Nucleus accumbens (tissue), 56 donors: Measurements from ENCODE around the gene PPP1R16B.
"Not testable (repeated sequence)": the region's sequence is repeated elsewhere in the genome, so short reads cannot be mapped to it uniquely, and the experiment has no call there.

Experiments used
- DNase-seq, 56 donors: peaks; one replicate each; lab custom pipeline; 2025; lab: John Stamatoyannopoulos, UW

Gene PPP1R16B

DNA sequence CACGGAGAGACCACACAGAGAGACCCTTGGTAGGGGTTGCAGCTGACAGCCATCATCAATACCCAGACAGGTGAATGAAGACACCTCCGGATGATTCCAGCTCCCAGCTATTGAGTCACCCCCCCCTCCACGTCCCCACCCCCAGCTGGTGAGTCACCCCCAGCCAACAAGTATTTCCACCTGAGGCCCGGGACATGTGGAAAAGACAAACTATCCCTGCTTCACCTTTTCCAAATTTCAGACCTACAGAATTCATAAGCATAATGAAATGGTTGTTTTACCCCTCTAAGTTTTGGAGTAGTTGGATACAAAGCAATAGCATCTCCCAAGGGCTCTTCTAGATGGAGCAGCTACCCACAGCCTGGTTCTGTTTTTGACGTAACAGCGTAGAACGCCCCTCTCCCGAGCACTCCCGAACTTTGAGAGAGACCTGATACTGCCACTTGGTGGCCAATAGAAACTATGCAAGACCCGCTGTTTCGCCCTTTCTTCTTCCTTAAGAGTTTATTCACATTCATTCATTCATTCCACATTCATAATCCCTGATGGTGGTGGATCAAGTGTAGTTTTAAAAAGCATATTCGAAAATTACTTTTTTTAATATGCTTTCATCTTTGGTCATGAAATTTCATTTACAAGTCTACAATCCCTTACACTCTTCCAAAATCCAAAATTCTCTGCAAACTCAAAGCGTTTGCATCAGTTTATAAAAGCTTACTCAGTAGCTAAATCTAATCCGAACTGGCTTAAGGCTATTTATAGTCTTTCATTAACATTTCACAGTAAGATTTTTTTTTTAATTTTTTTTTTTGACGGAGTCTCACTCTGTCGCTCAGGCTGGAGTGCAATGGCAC lies 15.1 kb upstream of the PPP1R16B start:
- DNase-seq: peak in 10 of 56 donors; percentile 7 to 39 (median 16)

DNA sequence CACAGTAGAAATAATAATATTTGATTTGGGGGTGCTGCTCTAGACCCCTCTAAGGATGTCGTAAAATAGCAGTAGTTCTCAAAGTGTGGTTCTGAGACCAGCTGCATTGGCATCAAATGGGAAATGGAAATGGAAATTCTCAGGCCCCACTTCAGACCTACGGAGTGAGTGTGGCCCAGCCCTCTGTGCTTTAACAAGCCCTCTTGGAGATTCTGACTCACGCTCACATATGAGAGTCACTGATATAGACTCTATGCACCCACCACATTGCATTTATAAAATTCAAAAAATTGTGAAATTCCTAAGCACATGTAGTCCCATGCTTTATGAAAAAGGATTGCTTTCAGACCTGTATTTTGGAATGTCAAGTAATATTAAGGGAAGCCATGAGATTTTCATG lies 14.2 kb upstream of the PPP1R16B start:
- DNase-seq: no peak

DNA sequence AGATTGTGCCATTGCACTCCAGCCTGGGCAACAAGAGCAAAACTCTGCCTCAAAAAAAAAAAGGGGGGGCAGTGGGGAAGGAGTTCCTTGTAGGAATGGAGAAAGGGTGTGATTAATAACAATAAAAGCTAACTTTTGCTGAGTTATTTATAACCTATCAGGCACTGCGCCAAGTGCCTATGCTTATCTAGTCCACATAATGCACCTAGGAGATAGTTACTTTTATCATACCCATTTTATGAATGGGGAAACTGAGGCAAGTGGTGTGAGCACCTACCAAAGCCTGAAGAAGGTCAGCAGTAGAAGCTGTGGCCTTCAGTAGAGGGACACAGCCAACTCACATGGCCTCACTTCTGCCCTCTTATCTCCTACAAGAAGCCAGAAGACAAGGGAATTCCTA lies 13.6 kb upstream of the PPP1R16B start:
- no peak for DNase-seq

DNA sequence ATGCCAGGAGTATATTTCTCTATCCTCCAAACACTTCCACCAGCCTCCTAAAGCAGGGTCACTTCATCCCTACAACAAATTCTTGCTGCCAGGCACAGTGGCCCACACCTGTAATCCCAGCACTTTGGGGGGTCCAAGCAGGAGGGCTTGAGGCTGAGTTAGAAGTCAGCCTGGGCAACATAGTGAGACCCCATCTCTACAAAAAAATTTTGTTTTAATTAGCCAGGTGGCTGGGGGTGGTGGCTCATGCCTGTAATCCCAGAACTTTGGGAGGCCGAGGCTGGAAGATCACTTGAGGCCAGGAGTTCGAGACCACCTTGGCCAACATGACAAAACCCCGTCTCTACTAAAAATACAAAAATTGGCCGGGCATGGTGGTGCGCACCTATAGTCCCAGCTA lies 11.4 kb upstream of the PPP1R16B start:
- not testable (repeated sequence) for DNase-seq

DNA sequence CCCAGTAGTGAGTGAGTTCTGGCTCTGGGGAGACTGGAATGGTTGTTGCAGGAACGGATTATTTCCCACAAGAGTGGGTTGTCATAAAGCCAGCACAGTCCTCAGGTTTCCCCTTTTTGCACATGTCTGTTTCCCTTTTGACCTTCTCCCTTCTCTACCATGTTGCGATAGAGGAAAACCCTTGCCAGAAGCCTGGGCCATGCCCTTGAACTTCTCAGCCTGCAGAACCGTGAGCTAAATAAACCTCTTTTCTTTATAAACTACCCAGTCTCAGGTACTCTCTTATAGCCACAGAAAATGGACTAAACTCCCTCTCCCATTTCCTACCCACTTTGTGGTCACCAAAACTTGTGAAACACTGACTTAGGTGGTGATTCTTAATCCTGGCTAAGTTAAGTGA lies 7.2 kb upstream of the PPP1R16B start:
- DNase-seq: no peak

DNA sequence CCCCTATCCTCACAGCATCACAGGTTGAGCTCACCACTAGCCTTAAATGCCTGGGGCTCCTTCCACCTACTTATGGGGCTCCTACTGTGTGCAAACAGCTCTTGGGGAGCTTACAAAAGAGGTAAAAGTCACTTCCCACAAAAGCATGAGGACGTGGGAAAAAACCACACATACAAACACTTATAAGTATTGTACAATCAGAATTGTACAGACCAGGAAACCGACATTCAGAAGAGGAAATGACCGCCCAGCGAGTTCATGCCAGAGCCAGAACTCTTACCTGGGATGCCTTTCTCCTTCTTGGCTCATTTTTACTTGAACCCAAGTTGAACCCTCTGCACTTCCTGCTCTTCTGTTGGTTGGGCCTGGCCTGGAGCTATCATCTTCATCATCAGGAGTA lies 6.3 kb upstream of the PPP1R16B start:
- no peak for DNase-seq

DNA sequence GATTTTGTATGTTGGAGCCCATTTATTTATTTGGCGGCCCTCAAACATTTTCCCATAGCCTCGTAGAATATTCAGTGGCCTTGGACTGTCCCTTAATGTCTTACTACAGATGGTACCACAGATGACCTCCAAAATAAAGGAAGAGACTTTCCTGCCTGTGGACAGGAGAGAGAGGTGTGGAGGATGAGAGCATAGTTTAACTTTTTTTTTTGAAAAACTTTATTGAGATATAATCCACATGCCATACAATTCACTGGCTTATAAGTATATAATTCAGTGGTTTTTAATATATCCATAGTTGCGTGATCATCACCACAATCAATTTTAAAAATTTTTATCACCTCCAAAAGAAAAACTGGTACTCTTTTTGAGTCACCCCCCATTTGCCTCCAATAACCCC lies 4.6 kb upstream of the PPP1R16B start:
- DNase-seq: no peak

DNA sequence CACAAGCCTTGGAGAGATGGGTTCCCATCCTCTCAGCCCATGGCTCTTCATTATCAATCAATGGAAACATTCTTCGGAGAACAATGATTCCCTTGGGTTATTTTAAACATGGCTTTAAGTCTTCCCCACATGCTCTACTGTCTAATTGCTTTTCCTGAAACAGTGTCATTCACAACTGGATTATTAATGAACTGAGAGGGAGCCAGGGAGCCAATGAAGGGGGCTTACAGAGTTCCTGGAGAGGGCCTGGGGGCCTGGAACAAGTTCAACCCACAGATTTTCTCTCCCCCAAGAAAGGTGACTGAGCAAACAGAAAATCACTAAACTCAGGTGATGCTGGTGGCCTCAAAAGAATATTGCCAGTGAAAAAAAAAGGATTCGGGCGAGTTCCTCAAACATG lies 1.3 kb upstream of the PPP1R16B start:
- DNase-seq: no peak

DNA sequence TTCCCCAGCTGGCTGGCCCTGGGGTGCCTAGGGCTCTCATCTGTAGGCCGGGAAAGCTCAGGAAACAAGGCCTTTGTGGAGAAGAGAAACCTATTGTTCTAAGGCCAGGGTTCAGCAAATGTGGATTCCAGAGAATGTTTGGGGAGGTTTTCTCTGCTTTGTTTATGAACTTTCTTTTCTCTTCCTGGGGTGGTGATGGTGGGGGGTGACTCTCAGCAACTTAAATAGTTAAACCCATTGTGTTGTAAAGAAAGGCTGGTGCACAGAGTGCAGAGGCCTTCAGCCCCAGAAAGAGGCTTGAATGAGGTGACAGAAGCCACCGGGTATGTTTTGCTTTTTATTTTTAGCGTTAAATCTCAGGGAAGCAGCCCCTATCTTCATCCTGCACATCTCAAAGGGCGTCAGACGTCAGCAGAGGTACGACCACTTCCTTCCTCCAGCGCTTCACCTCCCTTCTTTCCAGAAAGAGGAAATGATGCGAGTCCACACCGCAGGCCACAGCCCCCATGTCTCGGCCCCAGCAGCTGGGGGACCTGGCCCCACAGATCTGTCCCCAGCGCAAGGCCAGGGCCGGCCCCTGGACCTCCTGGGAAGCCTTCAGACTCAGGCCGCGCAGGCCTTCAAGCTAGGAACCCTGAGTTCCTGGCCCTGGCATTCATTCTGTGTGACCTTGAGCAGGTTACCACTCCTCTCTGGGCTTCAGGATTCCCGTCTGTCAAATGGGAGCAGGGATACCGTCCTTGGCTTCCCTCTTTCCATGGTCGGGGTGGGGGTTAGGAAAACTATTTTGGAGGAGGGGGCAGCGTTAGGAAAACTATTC lies 605 bp upstream of the PPP1R16B start:
- DNase-seq: peak in 8 of 56 donors; percentile 6 to 45 (median 24)

DNA sequence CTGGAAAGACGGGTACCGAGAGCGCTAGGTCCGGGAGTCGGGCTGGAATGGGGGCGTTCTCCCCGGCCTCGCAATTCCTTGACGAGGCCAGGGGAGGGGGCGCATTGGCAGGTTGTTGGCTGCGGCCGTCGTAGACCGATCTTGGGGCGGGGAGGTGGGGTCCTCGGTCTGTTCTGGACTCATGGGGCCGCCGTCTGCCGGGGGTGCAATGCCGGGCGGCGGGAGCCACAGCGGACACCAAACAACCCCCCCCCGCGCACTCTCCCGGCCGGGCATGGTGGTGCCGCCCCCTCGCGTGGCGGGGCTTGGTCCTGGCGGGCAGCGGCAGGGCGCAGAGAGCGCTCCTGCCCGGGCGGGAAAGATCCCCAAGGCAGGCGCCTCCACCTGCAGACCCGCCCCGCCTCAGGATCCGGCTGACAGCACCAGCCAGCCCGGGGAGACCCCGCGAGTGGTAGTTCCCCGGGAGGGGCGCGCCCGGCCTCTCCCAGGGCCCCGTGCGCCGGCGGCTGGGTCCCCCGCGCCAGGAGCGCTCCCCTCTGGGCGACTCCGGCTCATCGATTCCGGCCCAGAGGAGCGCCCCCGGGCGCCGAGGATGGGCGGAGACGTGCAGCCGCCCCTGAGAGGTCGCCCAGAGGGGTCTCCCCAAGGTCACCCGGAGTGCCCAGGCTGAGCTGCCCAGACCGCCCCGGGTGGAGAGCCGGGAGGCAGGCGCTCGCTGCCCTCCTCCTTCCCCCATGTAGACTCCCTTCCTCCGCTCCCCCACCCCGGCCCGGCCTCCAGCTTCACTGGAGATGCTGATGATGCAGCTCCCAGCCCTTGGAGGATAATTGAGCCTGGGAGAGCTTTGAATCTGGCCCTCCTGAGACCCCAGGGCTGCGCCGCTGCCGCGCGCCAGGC lies 709 bp downstream of the PPP1R16B start:
- DNase-seq: peak in 29 of 56 donors; percentile 27 to 70 (median 53)

DNA sequence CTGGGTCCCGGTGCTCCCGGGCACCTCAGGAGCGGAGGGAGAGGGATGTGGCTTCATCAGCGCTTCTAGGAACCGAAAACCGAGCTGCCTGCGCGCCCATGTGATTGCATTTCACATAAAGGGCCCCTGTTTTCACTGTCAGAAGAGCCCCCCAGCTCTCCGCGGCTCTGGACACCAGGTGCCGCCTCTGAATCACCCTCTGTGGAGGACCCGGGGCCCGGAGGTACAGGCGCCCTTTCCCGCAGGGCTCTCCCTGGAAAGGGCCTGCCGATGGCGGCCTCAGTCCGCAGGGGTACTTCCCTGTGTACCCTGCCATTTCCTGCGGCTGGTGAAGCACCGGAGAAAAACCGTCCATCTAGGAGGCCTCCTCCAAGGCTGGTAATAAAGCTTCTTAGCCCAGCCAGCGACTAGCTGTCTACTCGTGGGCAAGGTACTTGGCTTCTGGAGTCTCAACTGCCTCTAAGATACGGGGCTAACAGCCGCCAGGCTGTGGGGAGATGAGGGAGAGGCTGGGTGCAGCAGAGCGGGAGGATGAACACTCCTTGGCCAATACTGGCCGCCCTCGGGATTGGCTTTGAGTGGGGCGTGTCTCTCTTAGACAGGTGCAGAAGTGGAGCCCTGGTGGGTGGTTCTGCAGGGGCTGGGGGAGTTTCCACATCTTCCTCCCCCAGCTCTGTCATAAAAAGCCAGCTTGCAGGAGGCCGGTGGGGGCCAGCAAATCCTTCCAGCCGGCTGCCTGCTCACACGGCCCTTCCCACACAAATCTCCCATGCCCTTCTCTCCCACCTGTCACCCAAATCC lies 1.6 kb downstream of the PPP1R16B start:
- DNase-seq: peak in 39 of 56 donors; percentile 22 to 67 (median 49)

DNA sequence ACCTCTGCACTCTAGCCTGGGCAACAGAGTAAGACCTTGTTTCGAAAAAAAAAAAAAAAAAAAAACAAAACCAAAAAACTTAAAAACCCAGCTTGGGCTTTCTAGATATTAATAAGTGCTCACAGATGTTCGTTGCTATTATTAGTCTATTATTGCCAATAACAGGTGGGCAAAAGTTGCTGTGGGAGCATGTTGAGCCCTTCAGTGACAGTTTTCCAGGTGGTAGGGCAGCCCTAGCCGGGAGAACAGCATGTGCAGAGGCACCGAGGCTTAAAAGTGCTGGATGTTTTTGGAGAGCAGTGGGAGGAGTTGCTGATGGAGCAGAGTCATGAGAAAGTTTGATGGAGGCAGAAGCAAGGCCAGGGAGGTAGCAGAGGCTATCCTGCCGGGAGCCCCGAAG lies 4.4 kb downstream of the PPP1R16B start:
- no peak for DNase-seq

DNA sequence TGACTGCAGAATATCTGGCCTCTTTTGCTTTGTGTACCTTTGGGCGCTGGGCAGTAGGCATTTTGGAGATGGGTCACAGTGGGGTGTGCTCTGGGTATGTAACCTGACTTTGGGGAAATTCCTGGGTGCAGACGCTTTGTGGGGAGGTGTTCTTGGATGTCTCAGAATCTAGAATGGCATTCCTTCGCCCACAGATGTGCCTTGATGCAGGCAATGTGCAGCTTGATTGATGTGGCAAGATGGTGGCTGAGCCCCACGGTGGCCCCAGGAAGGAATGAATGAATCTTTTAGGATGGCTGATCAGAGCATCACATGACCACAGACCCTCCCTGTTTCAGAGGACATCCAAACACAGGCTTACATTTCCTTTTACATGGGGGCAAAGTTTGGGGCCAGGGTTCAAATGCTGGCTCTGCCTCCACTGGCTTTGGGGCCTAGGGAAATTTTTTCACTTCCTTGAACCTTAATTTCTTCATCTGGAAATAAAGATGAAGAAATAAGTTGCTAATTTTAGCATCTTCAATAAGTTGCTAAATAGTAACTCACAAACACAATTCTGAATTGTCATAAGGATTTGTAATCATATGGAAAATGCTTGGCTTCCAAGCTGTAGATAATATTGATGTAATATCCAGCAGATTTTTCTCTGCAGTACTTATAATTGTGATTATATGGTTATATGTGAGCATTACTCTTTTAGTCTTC lies 5.6 kb downstream of the PPP1R16B start:
- no peak for DNase-seq

DNA sequence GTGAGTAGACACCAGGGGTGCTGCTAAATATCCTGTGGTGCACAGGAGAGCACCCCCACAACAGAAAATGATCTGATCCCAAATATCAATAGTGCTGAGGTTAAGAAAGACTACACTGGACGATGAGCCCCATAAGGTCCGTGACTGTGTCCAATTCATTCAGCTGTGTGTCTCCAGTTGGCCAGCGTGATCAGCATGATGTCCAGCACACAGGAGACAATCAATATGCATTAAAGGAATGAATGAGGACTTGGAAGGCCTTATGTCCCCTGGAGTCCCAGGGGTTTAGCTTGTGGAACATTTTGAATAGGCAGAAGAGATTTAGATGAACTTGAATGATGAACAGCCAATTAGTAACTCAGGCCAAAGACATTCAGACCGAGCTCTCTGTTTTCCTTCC lies 6.3 kb downstream of the PPP1R16B start:
- no peak for DNase-seq

DNA sequence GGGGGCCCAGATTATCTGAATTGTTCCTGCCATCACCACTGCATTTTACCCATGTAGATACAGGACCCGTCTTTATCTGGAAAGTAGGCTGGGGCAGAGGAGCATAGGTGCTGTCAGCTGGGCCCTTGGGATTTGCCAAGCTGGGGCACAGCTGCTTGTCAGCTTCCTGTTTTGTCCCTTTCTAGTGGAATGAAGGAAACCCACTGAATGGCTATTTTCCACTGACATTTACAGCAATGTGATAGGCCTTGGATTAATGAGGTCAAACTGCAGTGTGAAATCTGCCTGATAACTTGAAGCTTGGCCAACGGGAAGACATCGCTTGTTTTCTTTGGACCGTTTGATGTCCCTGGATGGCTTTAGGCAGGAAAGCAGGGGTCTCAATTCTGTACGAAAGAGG lies 6.7 kb downstream of the PPP1R16B start:
- DNase-seq: no peak

DNA sequence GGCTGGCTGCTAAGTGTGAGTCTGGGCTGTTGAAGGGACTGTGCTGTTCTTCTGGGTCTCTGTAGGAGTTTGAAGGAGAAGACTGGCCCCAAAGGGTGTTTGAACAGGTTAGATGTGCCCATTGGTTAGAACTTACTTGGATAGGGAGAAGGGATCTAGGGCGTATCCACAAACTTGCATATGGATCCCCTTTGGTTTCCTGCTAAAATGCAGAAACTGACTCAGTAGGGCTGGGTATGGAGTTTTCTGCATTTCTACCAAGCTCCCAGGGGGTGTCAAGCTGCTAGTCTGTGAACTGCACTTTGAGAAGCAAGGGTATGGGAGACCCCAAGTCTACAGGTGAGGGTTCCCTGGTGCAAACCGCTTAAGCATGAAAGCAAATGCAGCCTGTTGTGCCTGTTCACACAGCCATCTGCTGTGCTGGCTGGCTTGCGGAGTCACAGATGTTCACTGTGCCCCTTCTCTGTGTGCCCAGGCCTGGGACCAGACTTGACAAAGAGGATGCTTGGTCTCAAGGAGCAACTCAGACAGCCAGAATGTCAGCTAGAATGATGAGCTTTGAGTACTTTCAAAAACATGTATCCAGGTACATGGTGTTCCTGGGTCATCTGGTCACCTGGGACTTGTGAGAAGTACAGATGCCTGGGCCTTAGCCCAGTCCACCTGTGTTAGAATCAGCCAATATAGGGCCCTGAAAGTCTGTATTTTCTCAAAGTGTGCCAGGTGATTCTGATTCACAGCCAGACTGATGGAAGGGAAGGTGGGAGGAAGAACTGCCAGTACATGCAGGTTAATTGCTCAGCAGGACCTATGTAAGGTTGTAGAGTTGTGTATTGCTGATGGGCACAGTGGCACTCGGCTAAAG lies 7.4 kb downstream of the PPP1R16B start:
- no peak for DNase-seq

DNA sequence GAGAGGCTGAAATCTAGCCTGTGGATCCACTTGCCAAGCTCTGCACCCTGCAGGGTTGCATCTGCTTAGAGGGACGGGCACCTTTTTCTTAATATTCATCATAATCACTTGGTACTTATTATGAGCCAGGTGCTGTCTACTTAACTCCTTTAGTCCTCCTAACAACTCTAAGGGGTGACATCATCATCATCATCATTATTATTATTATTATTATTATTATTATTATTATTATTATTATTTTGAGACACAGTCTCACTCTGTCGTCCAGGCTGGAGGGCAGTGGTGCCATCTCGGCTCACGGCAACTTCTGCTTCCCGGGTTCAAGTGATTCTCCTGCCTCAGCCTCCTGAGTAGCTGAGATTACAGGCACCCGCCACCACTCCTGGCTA lies 8.1 kb downstream of the PPP1R16B start:
- DNase-seq: not testable (repeated sequence)

DNA sequence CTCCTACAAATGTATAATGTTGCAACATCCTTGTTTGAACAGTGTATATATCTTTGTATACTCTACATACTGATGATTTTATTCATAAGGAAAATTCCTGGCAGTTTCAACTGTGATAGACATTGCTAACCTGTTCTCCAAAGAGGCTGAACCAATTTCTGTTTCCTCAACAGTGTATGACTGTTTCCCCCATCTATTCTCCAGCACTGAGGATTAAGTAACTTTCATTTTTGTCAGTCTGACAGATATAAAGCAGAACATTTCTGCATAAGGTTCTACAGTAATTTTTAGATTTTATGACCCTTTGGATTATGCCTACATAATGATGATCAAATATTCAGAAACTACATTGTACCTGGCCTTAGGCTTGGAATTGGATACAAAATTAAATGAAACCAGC lies 9.9 kb downstream of the PPP1R16B start:
- DNase-seq: no peak
